Fibroblast of villous mesenchyme (primary cell): Measurements from ENCODE around the gene DEDD. TPM values are rescaled to one million over a fixed set of nuclear protein-coding genes. Genes with fewer than 3 reads are reported as not detected.
A peak's percentile ranks its signal among the peaks of the same experiment; 100 is the strongest.

Experiments used
- DNase-seq: peaks from one replicate; pipeline ENCODE4 v3.0.0-alpha.2; 2010; ENCODE audit warnings: low read depth
- H3K4me3 ChIP-seq: 2 replicates; pipeline ENCODE4 v1.5.1; 2011; ENCODE audit warnings: low read depth, mild to moderate bottlenecking, low read length
- CTCF ChIP-seq: IDR thresholded peaks from 2 replicates; pipeline ENCODE4 v1.5.1; 2012; ENCODE audit warnings: low read depth, mild to moderate bottlenecking, low read length; ENCODE audit not compliant: insufficient read depth
- total RNA-seq: library from RNA; depleted of rRNA; stranded (reverse); fragments of >200 nt; gene quantifications from 2 replicates; pipeline ENCODE4 v1.2.3, GENCODE V29; 2012

DEDD gene
- total RNA-seq, 1 donor, result 27.6 TPM

GRCh38 chr1:161171696-161172095 lies 39.2 kb upstream of the DEDD start:
- TF ChIP-seq CTCF, result no peak
- DNase-seq, result no peak
- no peak overlapping the region for H3K4me3 ChIP-seq

GRCh38 chr1:161171191-161171590 lies 38.7 kb upstream of the DEDD start:
- peak; percentile 22 for TF ChIP-seq CTCF
- no peak for DNase-seq
- no peak overlapping the region for H3K4me3 ChIP-seq

GRCh38 chr1:161168906-161169305 lies 36.4 kb upstream of the DEDD start:
- no peak for TF ChIP-seq CTCF
- no peak for DNase-seq
- H3K4me3 ChIP-seq, result no peak overlapping the region

- no peak for TF ChIP-seq CTCF
- no peak for DNase-seq
- peak overlapping the region; percentile 87 for H3K4me3 ChIP-seq
These were observed 34.4 kb upstream of the DEDD start for GRCh38 chr1:161166669-161167548.

- DNase-seq, result peak; percentile 99
- peak; percentile 45 for TF ChIP-seq CTCF
- peak within 1 kb of the TSS; percentile 87 for H3K4me3 ChIP-seq
These were observed 33.5 kb upstream of the DEDD start, which contains the start of gene PPOX for GRCh38 chr1:161165742-161166668. Gene PPOX (plus strand): TSS chr1:161166426. CDS start chr1:161166848, 422 bp downstream.

- no peak for TF ChIP-seq CTCF
These were observed 32.6 kb upstream of the DEDD start for GRCh38 chr1:161164901-161165610.

More at GRCh38 chr1:161164901-161165610, 32.6 kb upstream of the DEDD start:
- H3K4me3 ChIP-seq, result peak overlapping the region; percentile 87
- DNase-seq, result no peak
